Effector memory CD4-positive, alpha-beta T cell (primary cell): ENCODE measurements around the gene CYLD.

ENCODE experiments used
- DNase-seq, 3 donors: peaks; one replicate each; pipeline ENCODE4 v3.0.0-alpha.2; 2020
- H3K27ac ChIP-seq: 2 replicates; pipeline ENCODE4 v1.7.0; 2013; ENCODE audit warnings: mild to moderate bottlenecking, low read length, moderate library complexity; ENCODE audit not compliant: insufficient read depth, poor library complexity, severe bottlenecking
- H3K27me3 ChIP-seq: replicated peaks from 2 replicates; pipeline ENCODE4 v1.7.0; 2013; ENCODE audit warnings: mild to moderate bottlenecking, low read length; ENCODE audit not compliant: insufficient read depth, control insufficient read depth, poor library complexity, severe bottlenecking
- H3K36me3 ChIP-seq: 2 replicates; pipeline ENCODE4 v1.7.0; 2013; ENCODE audit warnings: mild to moderate bottlenecking, low read length, moderate library complexity; ENCODE audit not compliant: control insufficient read depth, insufficient read depth
- H3K4me1 ChIP-seq: 2 replicates; pipeline ENCODE4 v1.7.0; 2013; ENCODE audit warnings: low read length, mild to moderate bottlenecking; ENCODE audit not compliant: control insufficient read depth, insufficient read depth, poor library complexity, severe bottlenecking
- H3K4me3 ChIP-seq: 2 replicates; pipeline ENCODE4 v1.7.0; 2013; ENCODE audit warnings: low read length, low read depth, mild to moderate bottlenecking; ENCODE audit not compliant: insufficient read depth, poor library complexity, severe bottlenecking
- H3K9me3 ChIP-seq: 2 replicates; pipeline ENCODE4 v1.7.0; 2013; ENCODE audit warnings: mild to moderate bottlenecking, low read length, moderate library complexity; ENCODE audit not compliant: control insufficient read depth

The CYLD gene

DNA sequence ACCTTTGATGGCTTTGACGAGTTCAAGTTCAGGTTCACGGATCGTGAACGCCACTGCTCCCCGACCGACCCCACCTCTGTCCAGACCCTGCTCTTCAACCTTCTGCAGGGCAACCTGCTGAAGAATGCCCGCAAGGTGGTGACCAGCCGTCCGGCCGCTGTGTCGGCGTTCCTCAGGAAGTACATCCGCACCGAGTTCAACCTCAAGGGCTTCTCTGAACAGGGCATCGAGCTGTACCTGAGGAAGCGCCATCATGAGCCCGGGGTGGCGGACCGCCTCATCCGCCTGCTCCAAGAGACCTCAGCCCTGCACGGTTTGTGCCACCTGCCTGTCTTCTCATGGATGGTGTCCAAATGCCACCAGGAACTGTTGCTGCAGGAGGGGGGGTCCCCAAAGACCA lies 30.8 kb upstream of the CYLD start:
- H3K9me3 ChIP-seq, result no peaks in the 10 kb centered on the region
- no peak overlapping the region for H3K4me3 ChIP-seq
- H3K4me1 ChIP-seq, result peaks cover 21% of the 10 kb centered on the region
- DNase-seq, result no peak
- no peaks in the 10 kb centered on the region for H3K27me3 ChIP-seq
- H3K27ac ChIP-seq, result no peak overlapping the region
- H3K36me3 ChIP-seq, result peaks cover 16% of the 10 kb centered on the region

DNA sequence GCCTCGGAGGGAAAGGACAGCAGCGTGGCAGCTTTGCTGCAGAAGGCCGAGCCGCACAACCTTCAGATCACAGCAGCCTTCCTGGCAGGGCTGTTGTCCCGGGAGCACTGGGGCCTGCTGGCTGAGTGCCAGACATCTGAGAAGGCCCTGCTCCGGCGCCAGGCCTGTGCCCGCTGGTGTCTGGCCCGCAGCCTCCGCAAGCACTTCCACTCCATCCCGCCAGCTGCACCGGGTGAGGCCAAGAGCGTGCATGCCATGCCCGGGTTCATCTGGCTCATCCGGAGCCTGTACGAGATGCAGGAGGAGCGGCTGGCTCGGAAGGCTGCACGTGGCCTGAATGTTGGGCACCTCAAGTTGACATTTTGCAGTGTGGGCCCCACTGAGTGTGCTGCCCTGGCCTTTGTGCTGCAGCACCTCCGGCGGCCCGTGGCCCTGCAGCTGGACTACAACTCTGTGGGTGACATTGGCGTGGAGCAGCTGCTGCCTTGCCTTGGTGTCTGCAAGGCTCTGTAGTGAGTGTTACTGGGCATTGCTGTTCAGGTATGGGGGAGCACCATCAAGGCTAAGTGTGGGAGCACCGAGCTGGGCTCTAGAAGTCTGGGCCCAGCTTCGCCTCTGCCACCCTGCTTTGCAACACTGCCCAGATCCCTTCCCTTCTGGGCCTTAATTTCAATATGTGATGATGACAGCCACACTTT lies 29.9 kb upstream of the CYLD start:
- Histone ChIP-seq H3K4me3 (no peak overlapping the region), H3K36me3 (peaks cover 16% of the 10 kb centered on the region), H3K27ac (no peak overlapping the region), H3K4me1 (peaks cover 21% of the 10 kb centered on the region), H3K9me3 (no peaks in the 10 kb centered on the region), H3K27me3 (no peaks in the 10 kb centered on the region)
- DNase-seq, result no peak

DNA sequence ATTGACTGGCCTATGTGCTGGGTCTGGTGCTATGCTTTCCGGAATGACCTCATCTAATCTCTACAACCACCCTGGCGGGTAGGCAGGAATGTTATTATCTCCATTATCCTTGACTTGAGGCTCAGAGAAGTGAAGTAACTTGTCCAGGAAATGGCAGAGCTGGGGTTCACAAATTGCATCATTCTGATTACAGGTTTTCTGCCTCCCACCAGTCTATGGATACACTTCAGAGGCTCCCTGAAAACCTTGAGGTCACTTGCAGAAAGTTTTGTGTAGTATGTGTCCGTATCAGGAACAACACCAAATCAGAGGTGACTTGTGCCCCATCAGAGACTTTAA lies 29.4 kb upstream of the CYLD start:
- H3K27me3 ChIP-seq, result no peaks in the 10 kb centered on the region
- no peak overlapping the region for H3K27ac ChIP-seq
- no peak for DNase-seq
- H3K4me3 ChIP-seq, result no peak overlapping the region
- H3K9me3 ChIP-seq, result no peaks in the 10 kb centered on the region
- H3K36me3 ChIP-seq, result peaks cover 20% of the 10 kb centered on the region
- H3K4me1 ChIP-seq, result peaks cover 21% of the 10 kb centered on the region

DNA sequence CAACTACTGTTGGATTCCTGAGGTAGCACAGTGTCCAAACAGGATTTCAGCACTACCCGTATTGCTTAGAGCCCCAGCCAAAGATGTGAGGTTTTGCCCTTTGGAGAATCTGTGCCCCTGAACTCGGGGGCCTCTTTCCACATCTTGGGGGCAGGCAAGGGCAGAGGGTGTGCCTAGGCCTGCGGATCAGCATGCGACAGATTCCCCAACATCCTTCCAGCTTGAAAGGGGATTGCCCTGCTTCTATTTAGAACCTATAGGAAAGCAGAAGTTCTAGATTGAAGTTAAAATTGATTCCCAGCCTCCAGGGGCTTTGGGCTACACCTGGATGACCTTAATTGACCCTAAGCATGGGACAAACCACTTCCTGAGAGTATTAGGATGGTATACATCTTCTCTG lies 28.9 kb upstream of the CYLD start:
- H3K36me3 ChIP-seq, result peaks cover 20% of the 10 kb centered on the region
- H3K9me3 ChIP-seq, result no peaks in the 10 kb centered on the region
- no peaks in the 10 kb centered on the region for H3K27me3 ChIP-seq
- H3K4me1 ChIP-seq, result peaks cover 18% of the 10 kb centered on the region
- no peak overlapping the region for H3K27ac ChIP-seq
- no peak overlapping the region for H3K4me3 ChIP-seq
- no peak for DNase-seq

DNA sequence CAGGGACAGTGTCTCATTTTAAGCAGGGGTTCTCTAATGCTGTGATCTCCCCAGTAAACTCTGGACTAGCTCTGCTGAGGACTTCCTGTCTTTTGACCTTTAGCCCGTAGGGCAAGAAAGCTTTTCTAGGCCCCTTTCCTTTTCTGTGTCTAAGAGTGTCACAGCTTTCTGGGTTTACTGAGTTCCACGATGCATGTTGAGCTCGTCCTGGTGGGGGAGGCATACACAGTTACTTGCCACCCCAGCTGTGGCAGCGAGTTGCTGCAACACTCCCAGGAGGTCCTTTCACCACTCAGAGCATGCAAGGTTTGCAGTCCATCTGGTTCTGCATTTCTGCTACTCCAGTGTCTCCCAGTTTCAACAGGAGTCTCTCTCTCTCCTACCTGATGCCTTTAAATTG lies 24.8 kb upstream of the CYLD start:
- H3K36me3 ChIP-seq, result peaks cover 4% of the 10 kb centered on the region
- no peak overlapping the region for H3K4me3 ChIP-seq
- H3K9me3 ChIP-seq, result no peaks in the 10 kb centered on the region
- DNase-seq, result no peak
- H3K27me3 ChIP-seq, result no peaks in the 10 kb centered on the region
- H3K27ac ChIP-seq, result no peak overlapping the region
- peaks cover 8% of the 10 kb centered on the region for H3K4me1 ChIP-seq

DNA sequence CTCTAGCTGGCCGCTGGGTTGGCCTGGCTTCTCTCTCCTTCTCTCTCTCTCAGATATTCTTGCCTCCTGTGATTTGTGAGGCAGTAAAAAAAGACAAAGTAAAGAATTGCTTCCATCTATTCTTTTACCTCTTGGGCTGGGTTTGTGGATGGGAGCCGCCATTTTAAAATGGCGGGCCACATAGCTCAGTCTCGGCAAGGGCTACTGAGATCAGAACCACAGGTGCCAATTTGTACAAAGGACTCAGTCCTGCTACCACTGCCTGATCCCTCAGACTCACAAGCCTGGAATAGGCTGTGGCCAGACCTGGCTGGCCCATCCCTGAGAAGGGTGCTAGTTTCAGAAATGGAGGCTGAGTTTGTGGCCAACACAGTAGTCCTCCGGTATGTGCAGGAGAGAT lies 24.4 kb upstream of the CYLD start:
- Histone ChIP-seq H3K4me3 (no peak overlapping the region), H3K27me3 (no peaks in the 10 kb centered on the region), H3K27ac (no peak overlapping the region), H3K9me3 (no peaks in the 10 kb centered on the region), H3K36me3 (peaks cover 4% of the 10 kb centered on the region), H3K4me1 (peaks cover 8% of the 10 kb centered on the region)
- no peak for DNase-seq

DNA sequence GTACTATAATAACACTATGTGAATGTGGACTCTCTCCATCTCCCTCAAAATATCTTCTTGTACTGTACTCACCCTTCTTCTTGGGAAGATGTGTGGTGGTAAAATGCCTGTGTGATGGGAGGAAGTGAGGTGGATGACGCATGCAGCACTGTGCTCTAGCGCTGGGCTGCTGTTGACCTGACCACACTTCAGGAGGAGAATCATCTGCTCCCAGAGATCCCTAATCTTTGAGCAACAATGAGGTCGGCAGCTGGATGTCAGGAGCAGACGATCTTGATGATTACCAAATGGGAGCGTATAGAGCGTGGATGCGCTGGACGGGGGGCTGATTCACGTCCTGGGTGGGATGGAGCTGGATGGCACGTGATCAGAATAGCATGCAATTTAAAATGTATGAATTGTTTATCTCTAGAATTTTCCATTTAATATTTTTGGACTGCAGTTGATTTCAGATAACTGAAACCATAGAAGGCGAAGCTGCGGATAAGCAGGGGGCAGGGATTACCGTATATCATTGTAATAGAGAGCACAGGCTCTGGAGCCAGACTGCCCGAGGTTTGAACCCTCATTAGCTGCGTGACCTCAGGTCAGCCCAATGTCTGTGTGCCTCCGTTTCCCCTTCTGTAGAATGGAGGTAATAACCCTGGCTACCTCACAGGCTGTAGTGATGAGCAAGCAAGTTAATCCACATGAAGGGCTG lies 23.7 kb upstream of the CYLD start:
- H3K4me3 ChIP-seq, result no peak overlapping the region
- DNase-seq, result no peak
- H3K27ac ChIP-seq, result no peak overlapping the region
- H3K9me3 ChIP-seq, result no peaks in the 10 kb centered on the region
- no peaks in the 10 kb centered on the region for H3K27me3 ChIP-seq
- peaks cover 8% of the 10 kb centered on the region for H3K4me1 ChIP-seq
- peaks cover 4% of the 10 kb centered on the region for H3K36me3 ChIP-seq

DNA sequence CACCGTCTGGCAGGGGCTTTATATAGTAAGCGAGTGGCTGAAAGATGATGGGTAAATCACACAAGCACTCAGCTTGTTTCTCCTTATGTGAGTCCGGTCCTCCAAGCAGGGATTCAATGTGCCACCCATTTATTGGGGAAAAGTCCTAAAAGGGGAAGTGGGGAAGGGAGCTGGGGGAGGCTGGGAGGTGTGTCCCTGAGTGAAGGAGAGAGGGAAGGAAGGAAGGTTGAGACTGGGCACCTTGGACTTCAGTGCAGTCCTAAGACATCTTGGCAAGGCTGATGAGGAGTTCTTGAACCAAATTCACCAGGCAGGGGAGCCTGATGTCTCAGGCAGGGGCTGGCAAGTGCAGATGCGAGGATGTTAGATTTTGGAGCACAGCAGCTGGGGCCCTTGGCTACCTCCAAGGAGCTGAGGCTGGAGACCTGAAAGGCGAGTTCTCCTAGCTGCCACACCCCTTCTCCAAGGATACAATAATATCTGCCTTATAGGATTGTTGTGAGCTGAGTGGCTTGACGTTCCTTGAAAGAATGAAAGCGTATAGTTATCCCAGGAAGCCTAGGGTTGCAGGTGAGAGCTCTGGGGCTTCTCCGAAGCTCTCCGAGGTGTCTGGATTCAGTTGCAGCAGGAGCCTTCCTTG lies 23.0 kb upstream of the CYLD start:
- peaks cover 6% of the 10 kb centered on the region for H3K36me3 ChIP-seq

DNA sequence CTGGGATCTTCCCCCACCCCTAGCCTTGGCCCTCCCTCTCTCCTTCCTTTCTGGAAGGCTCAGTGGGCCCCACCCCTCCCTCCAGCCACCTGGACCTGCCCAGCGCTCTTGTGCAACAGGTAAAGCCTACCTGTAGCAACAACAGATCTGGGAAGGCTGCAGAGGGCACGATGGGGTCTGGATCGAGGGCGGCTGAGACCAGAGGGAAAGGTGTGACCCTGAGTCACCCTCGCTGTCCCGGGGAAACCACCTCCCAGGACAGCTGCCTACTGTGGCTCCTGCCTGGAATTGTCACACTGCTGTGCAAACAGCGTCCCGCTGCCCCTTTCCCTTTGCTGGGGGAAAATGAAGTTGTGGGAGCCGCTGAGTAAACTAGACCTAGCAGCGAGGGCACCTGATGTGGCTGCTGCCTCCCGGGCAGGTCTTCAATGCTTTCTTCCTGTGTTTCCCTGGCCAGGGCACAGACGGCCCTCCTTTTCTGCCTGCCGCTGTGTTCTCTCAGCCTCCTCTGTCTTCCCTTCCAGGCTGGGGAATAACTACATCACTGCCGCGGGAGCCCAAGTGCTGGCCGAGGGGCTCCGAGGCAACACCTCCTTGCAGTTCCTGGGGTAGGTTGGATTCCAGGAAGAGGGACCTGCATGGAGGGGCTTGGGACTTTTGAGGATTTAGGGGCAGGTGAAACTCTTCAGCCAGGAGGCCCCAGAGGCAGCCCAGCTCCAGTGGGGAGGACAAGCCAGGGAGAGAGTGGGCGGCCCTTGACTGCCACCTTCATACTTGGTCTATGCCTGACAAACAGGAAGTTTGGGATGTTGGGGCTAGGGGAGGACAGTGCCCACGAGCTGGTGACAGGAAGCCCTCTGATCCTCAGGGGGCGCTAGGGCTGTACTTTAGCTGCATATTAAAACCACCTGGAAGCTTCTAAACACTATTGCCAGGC lies 22.2 kb upstream of the CYLD start:
- H3K9me3 ChIP-seq, result peaks cover 11% of the 10 kb centered on the region
- H3K4me1 ChIP-seq, result peaks cover 8% of the 10 kb centered on the region
- no peak overlapping the region for H3K27ac ChIP-seq
- H3K4me3 ChIP-seq, result no peak overlapping the region
- no peak for DNase-seq
- H3K27me3 ChIP-seq, result no peaks in the 10 kb centered on the region
- H3K36me3 ChIP-seq, result peaks cover 14% of the 10 kb centered on the region

More for the DNA sequence above, 23.0 kb upstream of the CYLD start:
- H3K9me3 ChIP-seq, result peaks cover 3% of the 10 kb centered on the region
- H3K4me1 ChIP-seq, result peaks cover 8% of the 10 kb centered on the region
- DNase-seq, result no peak
- no peak overlapping the region for H3K4me3 ChIP-seq
- no peaks in the 10 kb centered on the region for H3K27me3 ChIP-seq
- H3K27ac ChIP-seq, result no peak overlapping the region
